ENCODE measurements around the gene SNX30.

SNX30 gene

GRCh38 chr9:112783551-112783954, 33.0 kb downstream of the SNX30 start:
- Histone ChIP-seq H3K23ac (ENCODE audit: low read length) (no peak overlapping the region), H3K4me3 (ENCODE audit: low read depth, low read length) (no peak overlapping the region), H3K4ac (ENCODE audit: low read depth, low read length) (no peak overlapping the region), H3K18ac (ENCODE audit: low read length) (no peak overlapping the region), H3K79me2 (ENCODE audit: control insufficient read depth, insufficient read depth, low read length, poor library complexity) (no peaks in the 10 kb centered on the region), H3K27ac (ENCODE audit: low read depth, low read length) (no peak overlapping the region), H3K9me3 (ENCODE audit: insufficient read depth, low read depth, low read length) (no peaks in the 10 kb centered on the region), H3K27me3 (ENCODE audit: insufficient read depth, low read length) (no peaks in the 10 kb centered on the region), H2BK120ac (ENCODE audit: insufficient read depth, low read length, poor library complexity) (no peak overlapping the region), H3K79me1 (ENCODE audit: low read length) (no peaks in the 10 kb centered on the region), H2BK5ac (ENCODE audit: low read depth, low read length, poor library complexity) (no peak overlapping the region), H3K36me3 (ENCODE audit: control insufficient read depth in 1 of 2, insufficient read depth in 2 of 2, low read length in 2 of 2) (no peaks in the 10 kb centered on the region), H2BK12ac (ENCODE audit: low read length) (no peak overlapping the region), H4K8ac (ENCODE audit: low read depth, low read length) (no peak overlapping the region), H4K12ac (ENCODE audit: low read depth, low read length) (no peak overlapping the region), H4K91ac (ENCODE audit: low read depth, low read length) (no peak overlapping the region), H3K4me2 (ENCODE audit: low read length) (no peak overlapping the region), H2AK5ac (ENCODE audit: low read length) (no peak overlapping the region), H2AFZ (ENCODE audit: insufficient read depth, low read length, poor library complexity) (no peak overlapping the region), H3K14ac (ENCODE audit: low read length) (no peak overlapping the region), H3K9ac (ENCODE audit: low read length) (no peak overlapping the region), H3K4me1 (ENCODE audit: control insufficient read depth in 1 of 2, insufficient read depth in 2 of 2, low read length in 2 of 2) (peaks cover 9 to 16% of the 10 kb centered on the region in 2 experiments)
- WGBS (ENCODE audit: extremely low coverage, insufficient coverage, insufficient read length), result no CpG with 5 or more reads among the region's 4 CpGs
- DNase-seq, result no peak

- H2AFZ ChIP-seq (ENCODE audit: insufficient read depth, low read length, poor library complexity), result no peak overlapping the region
- no peak overlapping the region for H3K23ac ChIP-seq (ENCODE audit: low read length)
- DNase-seq, result no peak
- no peak overlapping the region for H3K14ac ChIP-seq (ENCODE audit: low read length)
- H3K4me3 ChIP-seq (ENCODE audit: low read depth, low read length), result no peak overlapping the region
- H2BK120ac ChIP-seq (ENCODE audit: insufficient read depth, low read length, poor library complexity), result no peak overlapping the region
- no peaks in the 10 kb centered on the region for H3K79me2 ChIP-seq (ENCODE audit: control insufficient read depth, insufficient read depth, low read length, poor library complexity)
- H3K36me3 ChIP-seq (ENCODE audit: control insufficient read depth in 1 of 2, insufficient read depth in 2 of 2, low read length in 2 of 2), result no peaks in the 10 kb centered on the region
- H3K9ac ChIP-seq (ENCODE audit: low read length), result no peak overlapping the region
- no peak overlapping the region for H4K91ac ChIP-seq (ENCODE audit: low read depth, low read length)
- no CpG with 5 or more reads among the region's 7 CpGs for WGBS (ENCODE audit: extremely low coverage, insufficient coverage, insufficient read length)
- peak overlapping the region; percentile 53 for H3K4me2 ChIP-seq (ENCODE audit: low read length)
- no peak overlapping the region for H2BK12ac ChIP-seq (ENCODE audit: low read length)
- H3K4ac ChIP-seq (ENCODE audit: low read depth, low read length), result no peak overlapping the region
- no peaks in the 10 kb centered on the region for H3K27me3 ChIP-seq (ENCODE audit: insufficient read depth, low read length)
- peaks cover 4% of the 10 kb centered on the region for H3K79me1 ChIP-seq (ENCODE audit: low read length)
- peak overlapping the region; percentile 51 for H4K8ac ChIP-seq (ENCODE audit: low read depth, low read length)
- no peak overlapping the region for H2BK5ac ChIP-seq (ENCODE audit: low read depth, low read length, poor library complexity)
- peak overlapping the region; percentile 38 for H3K18ac ChIP-seq (ENCODE audit: low read length)
- peaks cover 14 to 21% of the 10 kb centered on the region in 2 experiments for H3K4me1 ChIP-seq (ENCODE audit: control insufficient read depth in 1 of 2, insufficient read depth in 2 of 2, low read length in 2 of 2)
- H4K12ac ChIP-seq (ENCODE audit: low read depth, low read length), result no peak overlapping the region
- H2AK5ac ChIP-seq (ENCODE audit: low read length), result no peak overlapping the region
- no peak overlapping the region for H3K27ac ChIP-seq (ENCODE audit: low read depth, low read length)
- H3K9me3 ChIP-seq (ENCODE audit: insufficient read depth, low read depth, low read length), result no peaks in the 10 kb centered on the region
Observed at GRCh38 chr9:112784020-112784785, 33.6 kb downstream of the SNX30 start.

DNA sequence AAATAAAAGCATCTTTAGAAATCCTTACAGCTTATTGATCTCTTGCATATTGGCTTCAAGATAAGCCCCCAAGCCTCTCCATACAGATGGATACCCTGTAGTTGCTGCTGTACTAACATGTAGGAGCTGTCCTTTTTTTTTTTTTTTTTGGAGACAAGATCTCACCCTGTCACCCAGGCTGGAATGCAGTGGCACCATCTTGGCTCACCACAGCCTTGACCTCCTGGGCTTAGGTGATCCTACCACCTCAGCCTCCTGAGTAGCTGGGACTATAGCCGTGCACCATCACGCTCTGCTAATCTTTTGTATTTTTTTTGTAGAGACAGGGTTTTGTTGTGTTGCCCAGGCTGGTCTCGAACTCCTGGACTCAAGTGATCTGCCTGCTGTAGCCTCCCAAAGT, 35.4 kb downstream of the SNX30 start:
- Histone ChIP-seq H3K9me3 (ENCODE audit: insufficient read depth, low read depth, low read length) (no peaks in the 10 kb centered on the region), H3K36me3 (ENCODE audit: control insufficient read depth in 1 of 2, insufficient read depth in 2 of 2, low read length in 2 of 2) (no peaks in the 10 kb centered on the region), H3K23ac (ENCODE audit: low read length) (no peak overlapping the region), H2BK120ac (ENCODE audit: insufficient read depth, low read length, poor library complexity) (no peak overlapping the region), H4K91ac (ENCODE audit: low read depth, low read length) (no peak overlapping the region), H3K18ac (ENCODE audit: low read length) (no peak overlapping the region), H3K9ac (ENCODE audit: low read length) (no peak overlapping the region), H3K79me2 (ENCODE audit: control insufficient read depth, insufficient read depth, low read length, poor library complexity) (no peaks in the 10 kb centered on the region), H2BK5ac (ENCODE audit: low read depth, low read length, poor library complexity) (no peak overlapping the region), H3K79me1 (ENCODE audit: low read length) (peaks cover 5% of the 10 kb centered on the region), H4K12ac (ENCODE audit: low read depth, low read length) (no peak overlapping the region), H3K27me3 (ENCODE audit: insufficient read depth, low read length) (no peaks in the 10 kb centered on the region), H3K27ac (ENCODE audit: low read depth, low read length) (no peak overlapping the region), H3K4me1 (ENCODE audit: control insufficient read depth in 1 of 2, insufficient read depth in 2 of 2, low read length in 2 of 2) (peaks cover 17 to 25% of the 10 kb centered on the region in 2 experiments), H3K4me3 (ENCODE audit: low read depth, low read length) (no peak overlapping the region), H3K14ac (ENCODE audit: low read length) (no peak overlapping the region), H2AFZ (ENCODE audit: insufficient read depth, low read length, poor library complexity) (no peak overlapping the region), H2BK12ac (ENCODE audit: low read length) (no peak overlapping the region), H3K4ac (ENCODE audit: low read depth, low read length) (no peak overlapping the region), H3K4me2 (ENCODE audit: low read length) (no peak overlapping the region), H2AK5ac (ENCODE audit: low read length) (no peak overlapping the region), H4K8ac (ENCODE audit: low read depth, low read length) (no peak overlapping the region)
- WGBS (ENCODE audit: extremely low coverage, insufficient coverage, insufficient read length), result no CpG with 5 or more reads among the region's 3 CpGs
- no peak for DNase-seq

DNA sequence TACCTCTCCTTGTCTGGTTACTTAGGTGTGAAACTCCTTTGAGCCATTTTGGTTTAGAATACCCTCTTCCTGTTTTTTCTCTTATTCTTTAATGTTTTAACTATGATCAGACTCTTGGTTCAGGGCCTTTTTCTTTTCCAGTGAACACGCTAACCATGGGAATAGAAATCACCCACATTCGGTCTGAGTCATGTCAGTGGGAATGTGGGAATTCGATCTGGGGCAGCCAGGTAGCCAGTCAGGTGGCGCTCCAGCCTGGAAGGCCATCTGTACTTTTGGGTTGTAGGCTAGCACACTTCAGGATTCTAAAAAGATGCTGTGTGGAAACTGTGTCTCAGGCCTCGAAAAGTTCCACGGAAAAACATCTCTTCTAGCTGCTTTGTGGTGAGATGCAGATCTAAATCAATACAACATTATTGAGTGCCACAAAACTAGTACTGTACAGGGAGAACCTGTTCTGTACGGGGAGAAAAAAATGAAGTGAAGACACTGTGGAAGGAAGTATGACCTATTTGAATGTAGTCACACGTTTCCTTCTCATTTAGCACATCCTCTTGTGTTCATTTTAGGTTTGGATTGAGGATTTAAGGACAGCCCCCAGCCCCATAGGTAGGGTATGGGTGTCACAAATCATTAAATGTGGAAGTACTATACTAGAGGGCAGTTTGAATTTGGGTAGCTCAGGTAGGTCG, 36.4 kb downstream of the SNX30 start:
- no peaks in the 10 kb centered on the region for H3K79me2 ChIP-seq (ENCODE audit: control insufficient read depth, insufficient read depth, low read length, poor library complexity)
- H2BK120ac ChIP-seq (ENCODE audit: insufficient read depth, low read length, poor library complexity), result no peak overlapping the region
- H3K36me3 ChIP-seq (ENCODE audit: control insufficient read depth in 1 of 2, insufficient read depth in 2 of 2, low read length in 2 of 2), result no peaks in the 10 kb centered on the region
- no peak overlapping the region for H2AFZ ChIP-seq (ENCODE audit: insufficient read depth, low read length, poor library complexity)
- H2BK12ac ChIP-seq (ENCODE audit: low read length), result no peak overlapping the region
- no peak overlapping the region for H3K27ac ChIP-seq (ENCODE audit: low read depth, low read length)
- no peak overlapping the region for H3K23ac ChIP-seq (ENCODE audit: low read length)
- peaks cover 5% of the 10 kb centered on the region for H3K79me1 ChIP-seq (ENCODE audit: low read length)
- H3K9ac ChIP-seq (ENCODE audit: low read length), result no peak overlapping the region
- H3K18ac ChIP-seq (ENCODE audit: low read length), result no peak overlapping the region
- no peaks in the 10 kb centered on the region for H3K27me3 ChIP-seq (ENCODE audit: insufficient read depth, low read length)
- no peak overlapping the region for H3K4me2 ChIP-seq (ENCODE audit: low read length)
- DNase-seq, result no peak
- no peaks in the 10 kb centered on the region for H3K9me3 ChIP-seq (ENCODE audit: insufficient read depth, low read depth, low read length)
- H3K4ac ChIP-seq (ENCODE audit: low read depth, low read length), result no peak overlapping the region
- H4K8ac ChIP-seq (ENCODE audit: low read depth, low read length), result no peak overlapping the region
- no peak overlapping the region for H2BK5ac ChIP-seq (ENCODE audit: low read depth, low read length, poor library complexity)
- H3K4me3 ChIP-seq (ENCODE audit: low read depth, low read length), result no peak overlapping the region
- H3K14ac ChIP-seq (ENCODE audit: low read length), result no peak overlapping the region
- no peak overlapping the region for H4K12ac ChIP-seq (ENCODE audit: low read depth, low read length)
- no peak overlapping the region for H2AK5ac ChIP-seq (ENCODE audit: low read length)
- peaks cover 17 to 25% of the 10 kb centered on the region in 2 experiments for H3K4me1 ChIP-seq (ENCODE audit: control insufficient read depth in 1 of 2, insufficient read depth in 2 of 2, low read length in 2 of 2)
- WGBS (ENCODE audit: extremely low coverage, insufficient coverage, insufficient read length), result no CpG with 5 or more reads among the region's 9 CpGs
- H4K91ac ChIP-seq (ENCODE audit: low read depth, low read length), result no peak overlapping the region
